ENCODE results near the gene FCN3. TPM values are rescaled to one million over a fixed set of nuclear protein-coding genes. Genes with fewer than 3 reads are reported as not detected.

FCN3 gene
- total and polyA plus RNA-seq, 2 donors from 2014 or later, result 7.9 to 240 TPM

DNA sequence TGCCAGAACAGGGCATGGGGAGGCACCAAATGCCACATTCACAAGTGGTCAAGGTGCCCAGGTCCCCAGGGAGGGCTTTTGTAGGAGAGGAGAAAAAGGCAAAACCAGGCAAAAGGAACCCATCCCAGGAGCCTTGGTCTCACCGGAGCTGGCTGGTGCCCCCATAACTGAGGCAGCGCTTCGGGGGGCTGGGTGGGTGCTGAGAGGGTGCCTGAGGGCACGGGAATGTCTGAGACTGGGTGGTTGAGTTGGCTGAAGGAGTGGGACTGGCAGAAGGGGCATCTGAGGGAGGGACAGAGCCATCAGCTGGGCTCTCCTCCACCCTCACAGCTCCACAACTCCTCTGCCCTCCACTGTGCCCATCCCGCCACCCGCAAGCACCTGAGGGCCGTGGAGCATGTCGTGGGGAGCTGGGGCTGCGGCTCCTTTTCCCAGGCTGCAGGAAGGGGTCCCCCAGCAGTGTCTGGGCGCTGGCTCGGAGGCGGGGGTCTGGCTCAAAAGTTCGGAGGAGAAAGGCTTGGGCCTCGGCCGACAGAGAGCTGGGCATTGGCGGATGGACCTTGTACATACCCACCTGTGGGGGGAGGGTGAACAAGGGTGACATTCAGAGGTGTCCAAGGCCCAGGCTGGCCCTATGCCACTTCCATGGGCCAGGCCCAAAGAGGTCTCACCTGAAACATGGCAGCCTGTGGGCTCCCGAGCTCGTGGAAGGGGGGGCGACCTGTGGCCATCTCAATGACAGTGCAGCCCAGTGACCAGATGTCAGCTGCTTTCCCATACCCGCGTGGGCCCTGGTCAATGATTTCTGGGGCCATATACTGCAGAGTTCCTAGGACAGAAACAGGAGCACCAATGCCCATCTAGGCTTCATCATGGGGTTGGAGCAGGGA is 16.3 kb downstream of the FCN3 start:
- Histone ChIP-seq H3K9me3 (ENCODE audit: control insufficient read depth in 2 of 3, insufficient read depth in 1 of 3, low read length in 3 of 3) (no peaks in the 10 kb centered on the region), H3K27me3 (ENCODE audit: control insufficient read depth, insufficient read depth, low read length) (no peaks in the 10 kb centered on the region), H3K4me1 (ENCODE audit: control insufficient read depth in 2 of 3, insufficient read depth in 2 of 3, low read depth in 1 of 3, low read length in 3 of 3) (peaks cover 0 to 6% (median 0%) of the 10 kb centered on the region in 3 donors), H3K4me3 (ENCODE audit: low read length in 3 of 3) (no peak overlapping the region), H3K9ac (ENCODE audit: low read length in 3 of 3) (no peak overlapping the region), H3K36me3 (ENCODE audit: control insufficient read depth in 2 of 3, insufficient read depth in 3 of 3, low read length in 3 of 3) (peaks cover 0 to 12% (median 9%) of the 10 kb centered on the region in 3 donors), H3K27ac (ENCODE audit: low read depth in 2 of 2, low read length in 2 of 2) (no peak overlapping the region)
- DNase-seq (peak in 1 of 5 donors; percentile 65), FAIRE-seq (no peak)
- TF ChIP-seq CTCF (IDR thresholded peaks at IDR 0.05; ENCODE audit: borderline replicate concordance, extremely low read depth, insufficient read depth), result no peak
- intact Hi-C loops (cut with DNase I), result no loop called here

GRCh38 chr1:27357281-27358037 is 17.2 kb downstream of the FCN3 start:
- peak overlapping the region in 1 of 3 donors; percentile 46 for H3K9ac ChIP-seq (ENCODE audit: low read length in 3 of 3)
- FAIRE-seq (no peak), DNase-seq (peak; percentile 74 to 89 (median 85))
- peak; percentile 91 for TF ChIP-seq CTCF (IDR thresholded peaks at IDR 0.05; ENCODE audit: borderline replicate concordance, extremely low read depth, insufficient read depth)
- peaks cover 0 to 6% (median 0%) of the 10 kb centered on the region in 3 donors for H3K4me1 ChIP-seq (ENCODE audit: control insufficient read depth in 2 of 3, insufficient read depth in 2 of 3, low read depth in 1 of 3, low read length in 3 of 3)
- peaks cover 0 to 11% (median 8%) of the 10 kb centered on the region in 3 donors for H3K36me3 ChIP-seq (ENCODE audit: control insufficient read depth in 2 of 3, insufficient read depth in 3 of 3, low read length in 3 of 3)
- H3K27ac ChIP-seq (ENCODE audit: low read depth in 2 of 2, low read length in 2 of 2), result no peak overlapping the region
- H3K4me3 ChIP-seq (ENCODE audit: low read length in 3 of 3), result no peak overlapping the region
- H3K27me3 ChIP-seq (ENCODE audit: control insufficient read depth, insufficient read depth, low read length), result no peaks in the 10 kb centered on the region
- H3K9me3 ChIP-seq (ENCODE audit: control insufficient read depth in 2 of 3, insufficient read depth in 1 of 3, low read length in 3 of 3), result no peaks in the 10 kb centered on the region
- intact Hi-C loops (cut with DNase I), result no loop called here

DNA sequence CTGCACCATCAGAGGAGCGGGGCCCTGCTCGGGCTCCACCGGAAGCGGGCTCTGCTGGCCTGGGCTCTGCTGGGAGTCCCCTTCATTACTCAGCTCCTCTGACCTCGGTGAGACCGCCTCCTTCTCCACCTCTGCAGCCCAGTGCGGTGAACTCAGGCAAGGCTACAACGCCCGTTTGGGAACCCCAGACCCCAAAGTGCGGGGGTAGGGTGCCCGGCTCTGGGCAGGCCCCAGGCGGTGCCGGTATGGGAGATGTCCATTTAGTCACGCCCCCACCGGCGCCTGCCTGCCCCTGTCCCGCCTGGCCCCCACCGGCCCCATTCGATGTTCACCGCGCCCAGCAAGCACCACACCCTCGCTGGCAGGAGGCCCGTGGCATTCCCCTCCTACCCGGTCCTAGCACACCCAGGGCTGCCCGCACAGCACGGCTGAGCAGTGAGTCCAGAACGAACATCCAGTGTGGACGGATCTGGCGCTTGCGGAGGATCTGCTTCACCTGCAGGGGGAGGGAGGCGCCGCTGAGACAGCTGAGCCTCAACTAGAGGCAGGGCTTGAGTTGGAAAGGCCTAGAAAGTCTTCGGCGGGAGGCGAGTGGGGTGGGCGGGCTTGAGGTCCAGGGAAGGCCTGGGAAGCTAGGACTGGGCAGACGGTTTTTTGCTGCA is 17.9 kb downstream of the FCN3 start:
- no peak for TF ChIP-seq CTCF (IDR thresholded peaks at IDR 0.05; ENCODE audit: borderline replicate concordance, extremely low read depth, insufficient read depth)
- intact Hi-C loops (cut with DNase I), result no loop called here
- Histone ChIP-seq H3K4me1 (ENCODE audit: control insufficient read depth in 2 of 3, insufficient read depth in 2 of 3, low read depth in 1 of 3, low read length in 3 of 3) (peaks cover 0 to 6% (median 0%) of the 10 kb centered on the region in 3 donors), H3K9me3 (ENCODE audit: control insufficient read depth in 2 of 3, insufficient read depth in 1 of 3, low read length in 3 of 3) (no peaks in the 10 kb centered on the region), H3K27ac (ENCODE audit: low read depth in 2 of 2, low read length in 2 of 2) (no peak overlapping the region), H3K9ac (ENCODE audit: low read length in 3 of 3) (peak overlapping the region in 1 of 3 donors; percentile 46), H3K36me3 (ENCODE audit: control insufficient read depth in 2 of 3, insufficient read depth in 3 of 3, low read length in 3 of 3) (peaks cover 0 to 9% (median under 1%) of the 10 kb centered on the region in 3 donors), H3K4me3 (ENCODE audit: low read length in 3 of 3) (no peak overlapping the region), H3K27me3 (ENCODE audit: control insufficient read depth, insufficient read depth, low read length) (no peaks in the 10 kb centered on the region)
- DNase-seq (peak in 2 of 5 donors; percentile 73 to 76), FAIRE-seq (no peak)
